B cell (primary cell): ENCODE measurements around the gene NR1D1.

Source experiments
- CTCF ChIP-seq: fragments of 200-600 bp; IDR thresholded peaks from one replicate; pipeline ENCODE4 v1.8.0; 2022; ENCODE audit warnings: antibody characterized with exemption, mild to moderate bottlenecking
- EZH2 ChIP-seq: IDR thresholded peaks from 2 replicates; pipeline ENCODE4 v1.6.1; 2012; ENCODE audit warnings: borderline replicate concordance, low read depth, mild to moderate bottlenecking, moderate library complexity, low read length; ENCODE audit not compliant: insufficient read depth, poor library complexity, severe bottlenecking

GRCh38 chr17:40121181-40122135, 21.1 kb upstream of the NR1D1 start, which contains the start of gene MSL1:
- TF ChIP-seq CTCF (no peak), EZH2 (no peak)
